ENCODE data around the gene GPR17. TPM values are rescaled to one million over a fixed set of nuclear protein-coding genes. Genes with fewer than 3 reads are reported as not detected.

GPR17 gene
- total and polyA plus RNA-seq, 11 donors, result 0.10 to 8.0 (median 0.26) TPM; not detected in 3

DNA sequence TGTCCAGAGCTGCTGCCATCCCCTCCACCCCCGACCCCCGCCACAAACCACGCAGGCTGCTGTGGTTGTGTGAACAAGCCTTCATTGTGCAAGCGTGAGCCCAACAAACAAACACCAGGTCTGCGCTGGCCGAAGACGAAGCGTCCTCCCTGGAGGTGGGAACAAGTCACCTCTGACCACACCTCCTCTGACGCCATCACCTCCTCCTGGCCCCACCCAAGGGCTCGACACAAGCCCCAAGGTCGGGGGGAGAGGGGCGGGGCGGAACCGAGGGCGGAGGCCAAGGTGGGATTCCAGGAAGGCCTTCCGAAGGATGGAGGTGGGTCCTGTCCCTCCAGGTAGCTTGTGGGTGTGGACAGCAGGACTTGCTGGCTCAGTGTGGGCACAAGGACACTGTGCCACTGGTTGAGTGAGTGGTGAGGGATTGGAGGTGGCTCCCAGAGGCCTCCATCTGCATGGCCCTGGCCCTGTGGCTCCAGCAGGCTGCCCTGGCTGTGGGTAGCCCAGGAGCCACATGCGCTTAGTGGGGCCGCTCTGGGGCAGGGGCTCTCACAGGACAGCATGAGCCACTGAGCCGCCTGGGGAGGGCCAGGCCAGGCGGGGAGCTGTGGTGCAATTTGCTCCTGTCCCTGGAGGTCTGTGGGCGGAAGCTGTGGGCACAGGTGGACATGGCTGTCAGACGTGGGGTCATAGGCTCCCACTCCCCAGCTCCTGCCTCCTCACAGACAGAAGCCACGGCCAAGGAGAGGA, 7.4 kb upstream of the GPR17 start:
- WGBS, 4 donors, result 63 to 79% (median 67%) methylated on average over 21 to 23 of the region's 23 CpGs
- TF ChIP-seq, protein P1, sequence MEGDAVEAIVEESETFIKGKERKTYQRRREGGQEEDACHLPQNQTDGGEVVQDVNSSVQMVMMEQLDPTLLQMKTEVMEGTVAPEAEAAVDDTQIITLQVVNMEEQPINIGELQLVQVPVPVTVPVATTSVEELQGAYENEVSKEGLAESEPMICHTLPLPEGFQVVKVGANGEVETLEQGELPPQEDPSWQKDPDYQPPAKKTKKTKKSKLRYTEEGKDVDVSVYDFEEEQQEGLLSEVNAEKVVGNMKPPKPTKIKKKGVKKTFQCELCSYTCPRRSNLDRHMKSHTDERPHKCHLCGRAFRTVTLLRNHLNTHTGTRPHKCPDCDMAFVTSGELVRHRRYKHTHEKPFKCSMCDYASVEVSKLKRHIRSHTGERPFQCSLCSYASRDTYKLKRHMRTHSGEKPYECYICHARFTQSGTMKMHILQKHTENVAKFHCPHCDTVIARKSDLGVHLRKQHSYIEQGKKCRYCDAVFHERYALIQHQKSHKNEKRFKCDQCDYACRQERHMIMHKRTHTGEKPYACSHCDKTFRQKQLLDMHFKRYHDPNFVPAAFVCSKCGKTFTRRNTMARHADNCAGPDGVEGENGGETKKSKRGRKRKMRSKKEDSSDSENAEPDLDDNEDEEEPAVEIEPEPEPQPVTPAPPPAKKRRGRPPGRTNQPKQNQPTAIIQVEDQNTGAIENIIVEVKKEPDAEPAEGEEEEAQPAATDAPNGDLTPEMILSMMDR (IDR thresholded peaks at IDR 0.05), result no peak
- no peak for TF ChIP-seq POLR2A (IDR thresholded peaks at IDR 0.05)
- no peaks in the 10 kb centered on the region for H3K27me3 ChIP-seq
- peak in 3 of 5 donors; percentile 44 to 67 (median 66) for DNase-seq
- ATAC-seq, result peak in 2 of 4 donors; percentile 2 to 29
- H3K36me3 ChIP-seq, result peaks cover 0 to 43% (median 22%) of the 10 kb centered on the region in 9 donors
- intact Hi-C loops (cut with DNase I), result loop anchor here in 3 of 10 donors (5.0 kb wide), 2 partner anchors 34 to 111 kb away; partner anchors contain the start of gene IWS1 (in 1 of the 3)
- H3K4me3 ChIP-seq, result no peak overlapping the region
- peaks cover 15 to 90% (median 66%) of the 10 kb centered on the region in 12 donors for H3K4me1 ChIP-seq
- no peaks in the 10 kb centered on the region for H3K9me3 ChIP-seq
- peak overlapping the region; percentile 76 to 96 (median 89) for H3K27ac ChIP-seq

DNA sequence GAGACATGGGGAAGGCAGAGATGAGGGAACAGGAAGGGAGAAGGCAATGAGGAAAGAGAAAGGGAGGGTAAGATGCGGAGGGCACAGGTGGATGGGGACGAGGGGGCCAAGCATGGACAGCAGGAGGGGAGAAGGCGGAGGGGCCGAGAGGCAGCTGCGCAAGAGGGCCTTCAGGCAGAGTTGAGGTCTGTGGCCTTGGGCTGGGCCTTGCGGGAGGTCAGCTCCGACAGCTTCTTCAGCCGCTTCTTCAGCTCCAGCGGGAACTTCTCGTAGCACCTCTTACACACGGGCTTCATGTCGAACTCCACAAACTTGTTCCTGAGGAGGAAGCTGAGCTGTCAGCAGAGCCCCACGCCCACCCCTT, 6.9 kb upstream of the GPR17 start:
- H3K4me1 ChIP-seq, result peaks cover 11 to 90% (median 66%) of the 10 kb centered on the region in 12 donors

DNA sequence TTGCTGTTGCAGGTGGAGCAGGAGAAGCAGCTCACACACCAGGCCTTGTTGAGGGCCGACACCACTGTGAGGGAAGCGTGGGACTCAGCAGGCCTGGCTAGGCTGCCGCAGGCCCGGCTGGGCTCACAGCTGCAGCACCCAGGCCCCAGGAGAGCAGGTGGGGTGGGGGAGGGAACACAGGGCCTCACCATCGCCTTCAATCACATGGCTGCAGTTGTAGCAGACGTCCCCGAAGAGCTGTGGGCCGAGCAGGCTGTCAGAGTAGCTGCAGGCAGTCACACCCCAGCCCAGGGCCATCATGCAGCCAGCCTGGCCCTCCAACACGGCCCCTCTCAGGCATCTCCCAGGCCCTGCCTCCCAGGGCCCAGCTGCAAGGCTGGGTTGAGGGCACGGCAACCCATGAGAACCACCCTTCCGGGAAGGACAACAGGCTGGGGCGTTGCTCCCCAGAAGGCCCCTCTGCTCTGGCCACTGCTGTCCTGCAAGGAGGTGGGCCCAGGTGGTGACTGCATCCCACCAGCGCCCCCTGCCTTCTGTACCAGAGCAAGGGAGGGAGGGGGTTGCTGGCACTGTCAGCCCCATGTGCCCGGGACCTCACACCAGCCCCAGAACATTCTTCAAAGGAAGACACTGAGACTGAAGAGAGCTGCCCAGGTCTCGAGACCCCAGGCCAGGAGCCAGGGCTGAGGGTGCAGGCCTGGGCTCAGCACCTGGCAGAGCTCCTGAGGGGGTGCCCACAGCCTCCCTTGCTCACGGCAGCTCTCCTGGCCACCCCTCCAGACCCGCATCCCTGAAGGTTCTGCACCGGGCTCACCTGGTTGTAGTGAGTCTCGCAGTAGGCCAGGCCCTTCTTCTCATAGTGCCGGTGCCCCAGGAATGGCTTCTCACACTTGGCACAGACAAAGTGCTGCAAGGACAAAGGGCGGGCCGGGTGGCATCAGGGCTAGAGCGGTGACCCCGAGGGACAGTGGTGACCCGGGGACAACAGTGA, 5.6 kb upstream of the GPR17 start:
- Histone ChIP-seq H3K27ac (peak overlapping the region in 11 of 12 donors; percentile 0 to 93 (median 85)), H3K4me3 (no peak overlapping the region), H3K9me3 (no peaks in the 10 kb centered on the region), H3K4me1 (peaks cover 9 to 86% (median 64%) of the 10 kb centered on the region in 12 donors), H3K27me3 (no peaks in the 10 kb centered on the region), H3K36me3 (peaks cover 0 to 47% (median 29%) of the 10 kb centered on the region in 9 donors)
- TF ChIP-seq POLR2A (IDR thresholded peaks at IDR 0.05), result no peak
- TF ChIP-seq, protein P1 (IDR thresholded peaks at IDR 0.05), result peak in 7 of 12 donors; percentile 8 to 42 (median 18)
- 71 to 91% (median 82%) methylated on average over 12 to 25 of the region's 25 CpGs for WGBS, 4 donors
- intact Hi-C loops (cut with DNase I), result loop anchor here in 1 of 10 donors (10.0 kb wide), 1 partner anchor 54 kb away; no protein-coding TSS in a partner anchor
- DNase-seq, result no peak
- no peak for ATAC-seq

More for the DNA sequence above, 6.9 kb upstream of the GPR17 start:
- Histone ChIP-seq H3K27me3 (no peaks in the 10 kb centered on the region), H3K9me3 (no peaks in the 10 kb centered on the region), H3K36me3 (peaks cover 0 to 43% (median 22%) of the 10 kb centered on the region in 9 donors), H3K4me3 (no peak overlapping the region), H3K27ac (peak overlapping the region; percentile 76 to 96 (median 89))
- intact Hi-C loops (cut with DNase I), result loop anchor here in 3 of 10 donors (5.0 kb wide), 2 partner anchors 33 to 112 kb away; partner anchors contain the start of gene IWS1 (in 1 of the 3)
- DNase-seq (no peak), ATAC-seq (no peak)
- 90 to 95% (median 95%) methylated on average over 13 of the region's 13 CpGs for WGBS, 4 donors
- TF ChIP-seq, protein P1 (IDR thresholded peaks at IDR 0.05), result no peak
- no peak for TF ChIP-seq POLR2A (IDR thresholded peaks at IDR 0.05)

Measured in heart left ventricle (tissue), 16 donors.